HepG2 (cell line): ENCODE data around the gene CAVIN3. TPM values are rescaled to one million over a fixed set of nuclear protein-coding genes. Genes with fewer than 3 reads are reported as not detected.

Experiments
- ATAC-seq: fragments of 200-7000 bp; cut with Tn5 transposase; 3 replicates; pipeline ENCODE4 v1.9.1; 2020; ENCODE audit warnings: mild to moderate bottlenecking, moderate library complexity
- BruUV-seq: library from RNA; stranded (reverse); fragments of 400-500 nt; replicated peaks from 2 replicates; lab custom pipeline; 2021; lab: Mats Ljungman, UMichigan
- CTCF ChIA-PET: fragments of 300-600 bp; formaldehyde crosslinking; extraction: SDS; loops from one replicate; lab custom pipeline; 2021; ENCODE audit warnings: low total read pairs, inconsistent platforms, low intra/inter-chr PET ratio; lab: Yijun Ruan, JAX
- POLR2A ChIA-PET: fragments of 350-600 bp; sonication (Branson Sonifier 250); formaldehyde crosslinking; loops from one replicate; lab custom pipeline; 2020; ENCODE audit warnings: antibody characterized with exemption, inconsistent platforms; lab: Yijun Ruan, JAX
- DNase-seq: peaks from one replicate; pipeline ENCODE4 v3.0.0-alpha.2; 2015; ENCODE audit warnings: low spot score
- FAIRE-seq: peaks from 3 replicates; lab custom pipeline; 2011; peaks lifted over from hg19 to GRCh38; lab: Jason Lieb, UNC
- H2AFZ ChIP-seq: one replicate; pipeline ENCODE4 v1.6.1; 2011; ENCODE audit warnings: low read length, inconsistent platforms
- H3K27ac ChIP-seq: fragments of 300-600 bp; 3 replicates; pipeline ENCODE4 v1.8.0; 2011; ENCODE audit warnings: mixed run types, mild to moderate bottlenecking, mixed read lengths, low read length, inconsistent platforms; ENCODE audit not compliant: insufficient read depth; ENCODE audit errors: extremely low read length
- H3K27me3 ChIP-seq, 2 experiments: fragments of 200-600 bp in 1 of 2; 2 replicates in 1 of 2; 3 replicates in 1 of 2; pipeline versions ENCODE4 v1.6.0 to v1.8.0; 2011; ENCODE audit warnings: low read length in 2 of 2, mild to moderate bottlenecking in 2 of 2, moderate library complexity in 2 of 2, inconsistent platforms in 1 of 2; ENCODE audit not compliant: insufficient read depth in 2 of 2, control insufficient read depth in 1 of 2
- H3K36me3 ChIP-seq, 2 experiments: fragments of 200-600 bp in 1 of 2; replicated peaks in 1 of 2; 2 replicates in 1 of 2; 3 replicates in 1 of 2; pipeline versions ENCODE4 v1.5.1 to v1.8.0; 2011; ENCODE audit warnings: low read length in 2 of 2, inconsistent platforms in 1 of 2; ENCODE audit not compliant: insufficient read depth in 2 of 2, control insufficient read depth in 1 of 2
- H3K4me1 ChIP-seq: 2 replicates; pipeline ENCODE4 v1.5.1; 2012; ENCODE audit warnings: low read length, inconsistent platforms; ENCODE audit not compliant: insufficient read depth
- H3K4me2 ChIP-seq: 2 replicates; pipeline ENCODE4 v1.6.0; 2011; ENCODE audit warnings: low read depth, low read length, inconsistent platforms
- H3K4me3 ChIP-seq, 3 experiments: fragments of 200-600 bp in 1 of 3; sonication (generic), shearing (Covaris generic) in 1 of 3; replicated peaks in 1 of 3; 2 replicates each; pipeline ENCODE4 v1.5.1; 2011 to 2016; ENCODE audit warnings: low read length in 3 of 3, inconsistent platforms in 2 of 3, low read depth in 2 of 3, mild to moderate bottlenecking in 2 of 3, control low read depth in 1 of 3, mixed read lengths in 1 of 3; ENCODE audit not compliant: insufficient read depth in 1 of 3
- H3K79me2 ChIP-seq: one replicate; pipeline ENCODE4 v1.6.1; 2011; ENCODE audit warnings: low read length, inconsistent platforms; ENCODE audit not compliant: insufficient read depth
- H3K9ac ChIP-seq: 2 replicates; pipeline ENCODE4 v1.6.0; 2011; ENCODE audit warnings: mild to moderate bottlenecking, low read depth, low read length, inconsistent platforms; ENCODE audit not compliant: insufficient read depth
- H3K9me3 ChIP-seq: 2 replicates; pipeline ENCODE4 v1.5.1; 2012; ENCODE audit warnings: mild to moderate bottlenecking, low read length
- H4K20me1 ChIP-seq: 2 replicates; pipeline ENCODE4 v1.6.0; 2011; ENCODE audit warnings: inconsistent platforms, mild to moderate bottlenecking, low read length, moderate library complexity; ENCODE audit not compliant: insufficient read depth
- DPF2 ChIP-seq: sonication (generic); formaldehyde crosslinking; IDR thresholded peaks from 2 replicates; pipeline ENCODE4 v1.4.0; 2020; ENCODE audit warnings: mild to moderate bottlenecking, low read depth, missing genetic modification reagents, borderline replicate concordance
- EEA1 ChIP-seq: sonication (generic); formaldehyde crosslinking; IDR thresholded peaks from 2 replicates; pipeline ENCODE4 v1.5.1; 2020; ENCODE audit warnings: mild to moderate bottlenecking, missing genetic modification reagents, borderline replicate concordance
- EED ChIP-seq: sonication (generic); formaldehyde crosslinking; IDR thresholded peaks from 2 replicates; pipeline ENCODE4 v1.5.0; 2020; ENCODE audit warnings: mild to moderate bottlenecking, missing genetic modification reagents
- ELF3 ChIP-seq: IDR thresholded peaks from 2 replicates; pipeline ENCODE4 v1.6.1; 2016; ENCODE audit warnings: missing genetic modification reagents, missing compliant biosample characterization
- FIP1L1 ChIP-seq: fragments of 200-400 bp; formaldehyde crosslinking; IDR thresholded peaks from 2 replicates; pipeline ENCODE4 v1.6.1; 2018; ENCODE audit warnings: low read depth, mild to moderate bottlenecking, low read length, moderate library complexity, borderline replicate concordance; ENCODE audit not compliant: insufficient read depth
- HINFP ChIP-seq: sonication (generic); formaldehyde crosslinking; IDR thresholded peaks from 2 replicates; pipeline ENCODE4 v1.4.0; 2020; ENCODE audit warnings: low read depth, mild to moderate bottlenecking, missing genetic modification reagents
- HOXD1 ChIP-seq: sonication (generic); formaldehyde crosslinking; IDR thresholded peaks from 2 replicates; pipeline ENCODE4 v1.5.0; 2020; ENCODE audit warnings: missing genetic modification reagents
- PTBP1 ChIP-seq: fragments of 200-400 bp; formaldehyde crosslinking; IDR thresholded peaks from 2 replicates; pipeline ENCODE4 v1.6.1; 2018; ENCODE audit warnings: low read length, low read depth; ENCODE audit not compliant: poor library complexity, severe bottlenecking
- RARG ChIP-seq: sonication (generic); formaldehyde crosslinking; IDR thresholded peaks from 2 replicates; pipeline ENCODE4 v1.4.0; 2020; ENCODE audit warnings: low read depth, mild to moderate bottlenecking, missing genetic modification reagents
- TCF12 ChIP-seq, 2 experiments: fragments of 450-650 bp in 1 of 2; sonication (generic) in 1 of 2; formaldehyde crosslinking in 1 of 2; IDR thresholded peaks; 2 replicates each; pipeline versions ENCODE4 v1.6.1 to v1.8.0; 2017 to 2022; ENCODE audit warnings: antibody characterized with exemption in 1 of 2, mild to moderate bottlenecking in 1 of 2, missing genetic modification reagents in 1 of 2, moderate library complexity in 1 of 2
- THAP7 ChIP-seq: sonication (generic); formaldehyde crosslinking; IDR thresholded peaks from 2 replicates; pipeline ENCODE4 v1.8.1; 2023; ENCODE audit warnings: mild to moderate bottlenecking, missing genetic modification reagents
- ZNF10 ChIP-seq: sonication (generic); formaldehyde crosslinking; IDR thresholded peaks from 2 replicates; pipeline ENCODE4 v1.4.0; 2020; ENCODE audit warnings: mild to moderate bottlenecking, low read depth, missing genetic modification reagents, borderline replicate concordance
- ZNF333 ChIP-seq: sonication (generic); formaldehyde crosslinking; IDR thresholded peaks from 2 replicates; pipeline ENCODE4 v1.4.0; 2020; ENCODE audit warnings: mild to moderate bottlenecking, missing genetic modification reagents, borderline replicate concordance
- ZNF337 ChIP-seq: sonication (generic); formaldehyde crosslinking; IDR thresholded peaks from 2 replicates; pipeline ENCODE4 v1.5.1; 2020; ENCODE audit warnings: missing genetic modification reagents, low read depth, mild to moderate bottlenecking, borderline replicate concordance
- ZNF501 ChIP-seq: sonication (generic); formaldehyde crosslinking; IDR thresholded peaks from 2 replicates; pipeline ENCODE4 v1.5.1; 2020; ENCODE audit warnings: mild to moderate bottlenecking, moderate library complexity, missing genetic modification reagents
- ZNF563 ChIP-seq: sonication (generic); formaldehyde crosslinking; IDR thresholded peaks from 2 replicates; pipeline ENCODE4 v1.8.0; 2022; ENCODE audit warnings: mild to moderate bottlenecking, moderate library complexity, missing genetic modification reagents
- ZNF761 ChIP-seq: sonication (generic); formaldehyde crosslinking; conservative IDR thresholded peaks from 2 replicates; pipeline ENCODE4 v1.4.0; 2020; ENCODE audit warnings: mild to moderate bottlenecking, missing genetic modification reagents
- ZNF891 ChIP-seq: sonication (generic); formaldehyde crosslinking; IDR thresholded peaks from 2 replicates; pipeline ENCODE4 v1.5.0; 2020; ENCODE audit warnings: mild to moderate bottlenecking, missing genetic modification reagents
- in situ Hi-C: cut with HindIII; loops from 2 replicates; pipeline ENCODE4 v1.10.0; 2017; ENCODE audit warnings: low pct_unique_long_range_greater_than_20kb; ENCODE audit not compliant: extremely low pct_ligation_motif_present
- intact Hi-C: fragments of 100-400 bp; cut with micrococcal nuclease; formaldehyde crosslinking; loops from one replicate; pipeline ENCODE4 v1.10.0; 2022; ENCODE audit not compliant: unreplicated experiment
- polyA plus RNA-seq, 8 experiments: library from polyadenylated mRNA; depleted of rRNA in 3 of 8; stranded (reverse) in 7 of 8; unstranded in 1 of 8; fragments of >200 nt; fragmentation: Illumina TruSeq in 4 of 8; extraction: Trizol in 4 of 8; gene quantifications; 2 replicates each; pipeline versions ENCODE4 v1.2.1 to v1.2.3, GENCODE V29; 2011 to 2016; ENCODE audit warnings: low read depth in 4 of 8, missing spikeins in 1 of 8, mixed read lengths in 1 of 8; ENCODE audit not compliant: insufficient read depth in 1 of 8
- total RNA-seq, 5 experiments: library from RNA; depleted of rRNA; stranded (reverse); fragments of >200 nt; fragmentation: Illumina TruSeq; extraction: Trizol; gene quantifications; 2 replicates each; pipeline ENCODE4 v1.2.3, GENCODE V29; 2016; ENCODE audit warnings: low read depth in 1 of 5
- TF ChIP-seq, protein P1 (sequence below): sonication (generic); formaldehyde crosslinking; IDR thresholded peaks from 2 replicates; pipeline ENCODE4 v1.4.0; 2020; ENCODE audit warnings: missing genetic modification reagents, borderline replicate concordance

Gene CAVIN3
- total and polyA plus RNA-seq, 2 of the 13 experiments (the other 11 are each of a cell fraction or from before 2014, with no cell fraction given), result not detected

DNA sequence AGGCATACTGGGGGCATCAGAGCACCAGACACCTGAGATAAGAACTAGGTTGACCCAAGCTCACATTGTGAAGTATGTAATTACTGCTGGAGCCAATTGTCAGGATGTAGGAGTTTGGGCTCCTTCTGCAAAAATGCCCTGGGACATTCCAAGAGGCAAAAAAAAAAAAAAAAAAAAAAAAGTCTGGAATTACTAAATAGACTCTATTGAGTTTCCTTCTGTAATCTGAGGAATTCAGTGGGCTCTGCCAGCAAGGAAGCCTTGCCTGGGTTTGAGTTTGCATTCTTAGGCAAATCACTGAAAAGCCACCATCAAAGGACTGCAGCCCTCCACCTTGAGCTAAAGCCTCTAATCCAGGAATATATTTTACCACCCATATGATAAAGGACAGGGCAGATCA is 8.0 kb upstream of the CAVIN3 start:
- no peak overlapping the region for H3K4me3 ChIP-seq
- H3K27ac ChIP-seq, result no peak overlapping the region
- H3K36me3 ChIP-seq, result no peaks in the 10 kb centered on the region
- TF ChIP-seq ZNF337 (CRISPR knock-in tag) (no peak), ZNF501 (CRISPR knock-in tag) (no peak), RARG (CRISPR knock-in tag) (no peak), PTBP1 (no peak), HINFP (CRISPR knock-in tag) (no peak), TCF12 (IDR thresholded peaks at IDR 0.05) (no peak), TCF12 (CRISPR knock-in tag; IDR thresholded peaks at IDR 0.05) (no peak), EED (no peak), HOXD1 (CRISPR knock-in tag) (no peak), ZNF563 (CRISPR knock-in tag) (no peak), ZNF10 (CRISPR knock-in tag) (no peak), FIP1L1 (no peak), ZNF333 (CRISPR knock-in tag) (no peak), EEA1 (CRISPR knock-in tag) (no peak), THAP7 (CRISPR knock-in tag) (no peak), DPF2 (CRISPR knock-in tag) (no peak), ZNF891 (CRISPR knock-in tag) (no peak), ZNF761 (CRISPR knock-in tag) (no peak), ELF3 (no peak)
- TF ChIP-seq, protein P1, sequence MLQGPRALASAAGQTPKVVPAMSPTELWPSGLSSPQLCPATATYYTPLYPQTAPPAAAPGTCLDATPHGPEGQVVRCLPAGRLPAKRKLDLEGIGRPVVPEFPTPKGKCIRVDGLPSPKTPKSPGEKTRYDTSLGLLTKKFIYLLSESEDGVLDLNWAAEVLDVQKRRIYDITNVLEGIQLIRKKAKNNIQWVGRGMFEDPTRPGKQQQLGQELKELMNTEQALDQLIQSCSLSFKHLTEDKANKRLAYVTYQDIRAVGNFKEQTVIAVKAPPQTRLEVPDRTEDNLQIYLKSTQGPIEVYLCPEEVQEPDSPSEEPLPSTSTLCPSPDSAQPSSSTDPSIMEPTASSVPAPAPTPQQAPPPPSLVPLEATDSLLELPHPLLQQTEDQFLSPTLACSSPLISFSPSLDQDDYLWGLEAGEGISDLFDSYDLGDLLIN (CRISPR knock-in tag), result no peak
- no peaks in the 10 kb centered on the region for H3K4me1 ChIP-seq
- H3K79me2 ChIP-seq, result no peaks in the 10 kb centered on the region
- intact Hi-C loops, result no loop called here
- peaks cover 0 to 12% of the 10 kb centered on the region in 2 experiments; a peak in 3 of 5 replicates for H3K27me3 ChIP-seq
- ChIA-PET POLR2A (no interaction called here), CTCF (no interaction called here)
- H3K4me2 ChIP-seq, result no peak overlapping the region
- FAIRE-seq (no peak), DNase-seq (no peak), ATAC-seq (no peak)
- no TSS peak for BruUV-seq
- H2AFZ ChIP-seq, result no peak overlapping the region
- H3K9ac ChIP-seq, result no peak overlapping the region
- in situ Hi-C loops, result no loop called here
- no peaks in the 10 kb centered on the region for H4K20me1 ChIP-seq
- no peaks in the 10 kb centered on the region for H3K9me3 ChIP-seq
